ENCODE results near the gene FAM180B. TPM values are rescaled to one million over a fixed set of nuclear protein-coding genes. Genes with fewer than 3 reads are reported as not detected.

The FAM180B gene
- total and polyA plus RNA-seq, 2 experiments from 2014 or later: not detected

DNA sequence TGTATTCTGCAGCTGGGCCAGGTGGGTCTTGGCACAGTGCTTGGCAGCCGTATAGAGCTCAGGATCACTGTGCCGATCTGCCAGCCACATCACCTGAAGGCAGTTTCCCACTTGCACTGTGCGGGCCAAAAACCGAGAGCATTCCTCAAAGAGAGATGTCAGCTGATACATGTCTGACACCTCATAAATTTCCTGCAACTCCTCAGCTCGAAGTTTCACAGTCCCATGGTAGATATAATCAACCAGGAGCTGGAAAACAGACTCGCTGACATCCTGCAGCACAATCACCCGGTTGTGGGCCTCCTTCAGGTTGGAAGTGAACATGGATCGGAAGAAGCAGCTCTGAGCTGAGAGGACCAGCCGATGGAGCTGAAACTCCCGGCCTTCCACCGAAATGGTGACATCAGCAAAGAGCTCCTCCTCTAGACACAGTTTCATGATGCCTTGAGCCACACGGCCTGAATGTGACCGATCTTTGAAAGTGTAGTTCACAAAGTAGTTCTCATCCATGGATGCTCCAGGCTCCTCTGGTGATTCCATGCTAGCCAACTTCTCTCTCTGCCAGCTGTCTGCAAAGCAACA is 8.9 kb upstream of the FAM180B start (continued):
- TF ChIP-seq EZH2 (IDR thresholded peaks at IDR 0.05; ENCODE audit: low read depth, unreplicated experiment) (no peak), STAT1 (IDR thresholded peaks at IDR 0.05; ENCODE audit: unreplicated experiment) (no peak), CTCF (conservative IDR thresholded peaks at IDR 0.05; ENCODE audit: low read depth in 2 of 2) (no peak)

DNA sequence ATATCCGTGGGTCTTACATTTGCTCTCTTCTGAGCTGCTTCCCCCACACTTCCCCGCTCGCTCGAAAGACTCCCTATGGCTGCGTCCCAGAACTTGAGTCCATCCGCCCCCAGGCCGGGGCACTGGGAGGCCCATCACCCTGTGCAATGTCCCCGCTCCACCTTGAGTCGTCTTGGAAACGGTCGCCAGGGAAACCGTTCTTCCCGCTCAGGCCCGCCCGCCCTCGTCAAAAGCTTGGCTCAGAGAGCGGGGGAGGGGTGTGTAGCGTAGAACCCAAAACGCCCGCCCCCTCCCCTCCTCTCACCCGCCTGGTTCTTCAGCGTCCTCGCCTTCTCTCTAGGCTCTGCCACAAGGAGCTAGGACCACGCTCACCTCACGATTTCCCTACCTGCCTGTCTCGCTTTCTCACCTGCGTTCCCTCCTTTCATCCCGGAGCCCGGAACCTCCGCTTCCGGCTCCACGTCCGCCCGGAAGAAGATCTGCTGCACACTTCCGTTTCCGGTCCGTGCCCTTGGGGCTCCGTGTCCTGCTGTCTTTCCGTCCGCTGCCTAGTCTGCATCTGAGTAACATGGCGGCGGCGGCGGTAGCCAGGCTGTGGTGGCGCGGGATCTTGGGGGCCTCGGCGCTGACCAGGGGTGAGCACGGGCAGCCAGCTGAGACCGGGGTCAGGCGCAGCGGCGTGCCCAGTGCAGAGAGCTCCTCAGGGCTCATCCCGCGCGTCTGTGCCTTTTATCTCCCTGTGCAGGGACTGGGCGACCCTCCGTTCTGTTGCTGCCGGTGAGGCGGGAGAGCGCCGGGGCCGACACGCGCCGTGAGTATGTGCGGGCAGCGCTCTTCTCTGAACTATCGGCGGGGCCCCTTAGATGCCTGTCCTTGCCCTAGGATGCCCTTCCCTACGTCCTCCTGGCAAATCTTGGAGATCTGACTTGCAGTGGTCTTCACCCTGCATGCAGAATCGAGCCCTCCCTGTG is 7.7 kb upstream of the FAM180B start, which contains the start of the genes KBTBD4 and NDUFS3:
TSS of gene KBTBD4 (minus strand) at position 447 of the 971 bp plus-strand sequence. CDS start at position 428, 19 bp downstream.
TSS of gene NDUFS3 (plus strand) at position 551 of the 971 bp plus-strand sequence. CDS start at position 569, 18 bp downstream.
- H3K9me3 Mint-ChIP-seq: peaks cover 3% of the 10 kb centered on the region; the same call in 1 of the 3 replicates
- Histone ChIP-seq H3K4me2 (peak within 1 kb of the TSS; percentile 100), H3K4me1 (ENCODE audit: insufficient read depth) (peaks cover 7% of the 10 kb centered on the region), H4K20me1 (replicated peaks; ENCODE audit: insufficient read depth) (peaks cover 10% of the 10 kb centered on the region; the same call in 1 of the 2 replicates), H3K36me3 (ENCODE audit: insufficient read depth) (peaks cover 18% of the 10 kb centered on the region), H2AFZ (peak within 1 kb of the TSS; percentile 94; the same call in 1 of the 2 replicates), H3K79me2 (replicated peaks; ENCODE audit: insufficient read depth) (peaks cover 28% of the 10 kb centered on the region), H3K9me2 (ENCODE audit: insufficient read depth) (no peaks in the 10 kb centered on the region), H3F3A (replicated peaks; ENCODE audit: low read depth) (0 out of 2 replicates have a peak, but pooled peaks cover 9% of the 10 kb centered on the region), H3K4me3 (peak within 1 kb of the TSS; percentile 84), H3K27ac (ENCODE audit: low read depth) (peak within 1 kb of the TSS; percentile 99), H3K27me3 (ENCODE audit: insufficient read depth) (no peaks in the 10 kb centered on the region)
- peak; percentile 92 for ATAC-seq
- peak within 1 kb of the TSS; percentile 93 for H3K4me3 Mint-ChIP-seq
- H3K4me1 Mint-ChIP-seq: peaks cover 21% of the 10 kb centered on the region
- peaks cover 4% of the 10 kb centered on the region for H3K27me3 Mint-ChIP-seq (ENCODE audit: insufficient read depth, low read depth, poor library complexity)
- peak; percentile 97 for DNase-seq (ENCODE audit: low spot score)
- H3K27ac Mint-ChIP-seq: peak within 1 kb of the TSS; percentile 99
- peaks cover 78% of the 10 kb centered on the region for H3K36me3 Mint-ChIP-seq (ENCODE audit: low read depth)
- TF ChIP-seq, protein P1, sequence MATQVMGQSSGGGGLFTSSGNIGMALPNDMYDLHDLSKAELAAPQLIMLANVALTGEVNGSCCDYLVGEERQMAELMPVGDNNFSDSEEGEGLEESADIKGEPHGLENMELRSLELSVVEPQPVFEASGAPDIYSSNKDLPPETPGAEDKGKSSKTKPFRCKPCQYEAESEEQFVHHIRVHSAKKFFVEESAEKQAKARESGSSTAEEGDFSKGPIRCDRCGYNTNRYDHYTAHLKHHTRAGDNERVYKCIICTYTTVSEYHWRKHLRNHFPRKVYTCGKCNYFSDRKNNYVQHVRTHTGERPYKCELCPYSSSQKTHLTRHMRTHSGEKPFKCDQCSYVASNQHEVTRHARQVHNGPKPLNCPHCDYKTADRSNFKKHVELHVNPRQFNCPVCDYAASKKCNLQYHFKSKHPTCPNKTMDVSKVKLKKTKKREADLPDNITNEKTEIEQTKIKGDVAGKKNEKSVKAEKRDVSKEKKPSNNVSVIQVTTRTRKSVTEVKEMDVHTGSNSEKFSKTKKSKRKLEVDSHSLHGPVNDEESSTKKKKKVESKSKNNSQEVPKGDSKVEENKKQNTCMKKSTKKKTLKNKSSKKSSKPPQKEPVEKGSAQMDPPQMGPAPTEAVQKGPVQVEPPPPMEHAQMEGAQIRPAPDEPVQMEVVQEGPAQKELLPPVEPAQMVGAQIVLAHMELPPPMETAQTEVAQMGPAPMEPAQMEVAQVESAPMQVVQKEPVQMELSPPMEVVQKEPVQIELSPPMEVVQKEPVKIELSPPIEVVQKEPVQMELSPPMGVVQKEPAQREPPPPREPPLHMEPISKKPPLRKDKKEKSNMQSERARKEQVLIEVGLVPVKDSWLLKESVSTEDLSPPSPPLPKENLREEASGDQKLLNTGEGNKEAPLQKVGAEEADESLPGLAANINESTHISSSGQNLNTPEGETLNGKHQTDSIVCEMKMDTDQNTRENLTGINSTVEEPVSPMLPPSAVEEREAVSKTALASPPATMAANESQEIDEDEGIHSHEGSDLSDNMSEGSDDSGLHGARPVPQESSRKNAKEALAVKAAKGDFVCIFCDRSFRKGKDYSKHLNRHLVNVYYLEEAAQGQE (IDR thresholded peaks at IDR 0.05; ENCODE audit: unreplicated experiment): no peak
- peak; percentile 97 for TF ChIP-seq POLR2AphosphoS5 (IDR thresholded peaks at IDR 0.05; ENCODE audit: low read depth)
- no peak for TF ChIP-seq JUNB (IDR thresholded peaks at IDR 0.05; ENCODE audit: unreplicated experiment)
- no peak for TF ChIP-seq NANOG (IDR thresholded peaks at IDR 0.05; ENCODE audit: borderline replicate concordance)
- TF ChIP-seq ZNF462 (CRISPR knock-in tag; IDR thresholded peaks at IDR 0.05): no peak
- no peak for TF ChIP-seq ZNF331 (CRISPR knock-in tag; IDR thresholded peaks at IDR 0.05; ENCODE audit: low read depth)
- TF ChIP-seq ETS1 (IDR thresholded peaks at IDR 0.05): peak; percentile 94
- TF ChIP-seq EZH2 (IDR thresholded peaks at IDR 0.05; ENCODE audit: low read depth, unreplicated experiment): no peak
